Middle frontal gyrus (tissue), 1 donor: ENCODE results near the gene TMEM205.

Experiments
- DNase-seq: peaks from one replicate; pipeline ENCODE4 v3.0.0-alpha.2; 2015; ENCODE audit warnings: low spot score; ENCODE audit errors: extremely low spot score

The TMEM205 gene

GRCh38 chr19:11304936-11305335 lies 41.1 kb downstream of the TMEM205 start:
- no peak for DNase-seq

- no peak for DNase-seq
Observed at GRCh38 chr19:11300811-11301120, 45.3 kb downstream of the TMEM205 start.

GRCh38 chr19:11299946-11300810 lies 45.9 kb downstream of the TMEM205 start:
- DNase-seq: no peak

- DNase-seq: no peak
Observed at GRCh38 chr19:11296264-11296663, 49.8 kb downstream of the TMEM205 start.

GRCh38 chr19:11295665-11296245 lies 50.3 kb downstream of the TMEM205 start, which contains the start of gene TSPAN16:
TSS of gene TSPAN16 (plus strand) at chr19:11296160. CDS start at chr19:11296298, 138 bp downstream.
- no peak for DNase-seq

- DNase-seq: no peak
Observed at GRCh38 chr19:11295180-11295579, 50.9 kb downstream of the TMEM205 start.

- DNase-seq: peak; percentile 77
Observed at GRCh38 chr19:11293433-11294389, 52.4 kb downstream of the TMEM205 start.
